Natural killer cell (primary cell): Measurements from ENCODE around the gene EPHB1. TPM values are rescaled to one million over a fixed set of nuclear protein-coding genes. Genes with fewer than 3 reads are reported as not detected.

ENCODE experiments used
- ATAC-seq, 3 donors: fragments of 150-1000 bp in 2 of 3; fragments of 200-7000 bp in 1 of 3; cut with Tn5 transposase; 1 replicate in 1 of 3; 2 replicates in 2 of 3; pipeline ENCODE4 v1.10.0; 2021; ENCODE audit warnings: mild to moderate bottlenecking in 2 of 3, moderate library complexity in 2 of 3
- DNase-seq, 2 donors: peaks; one replicate each; pipeline versions ENCODE4 v3.0.0 to v3.0.0-alpha.2; 2013 to 2021; ENCODE audit warnings: mixed read lengths in 1 of 2
- H3K27ac ChIP-seq: one replicate; pipeline ENCODE4 v1.5.1; 2013; ENCODE audit warnings: mild to moderate bottlenecking, low read length
- H3K27me3 ChIP-seq: one replicate; pipeline ENCODE4 v1.6.1; 2013; ENCODE audit warnings: low read length; ENCODE audit not compliant: control insufficient read depth, insufficient read depth
- H3K36me3 ChIP-seq: one replicate; pipeline ENCODE4 v1.6.1; 2013; ENCODE audit warnings: low read length; ENCODE audit not compliant: control insufficient read depth, insufficient read depth
- H3K4me1 ChIP-seq: one replicate; pipeline ENCODE4 v1.6.1; 2013; ENCODE audit warnings: low read length; ENCODE audit not compliant: control insufficient read depth, insufficient read depth
- H3K4me3 ChIP-seq: one replicate; pipeline ENCODE4 v1.5.1; 2013; ENCODE audit warnings: low read length
- H3K9me3 ChIP-seq: one replicate; pipeline ENCODE4 v1.6.1; 2013; ENCODE audit warnings: low read length; ENCODE audit not compliant: control insufficient read depth, insufficient read depth
- H3K27ac Mint-ChIP-seq, 2 donors: one replicate each; pipeline ENCODE4 v1.8.0; 2022; ENCODE audit warnings: mild to moderate bottlenecking in 2 of 2, mixed read lengths in 2 of 2, moderate library complexity in 1 of 2
- H3K27me3 Mint-ChIP-seq, 2 donors: one replicate each; pipeline ENCODE4 v1.8.0; 2022; ENCODE audit warnings: low read depth in 2 of 2, mixed read lengths in 2 of 2
- H3K36me3 Mint-ChIP-seq: one replicate; pipeline ENCODE4 v1.8.0; 2022; ENCODE audit warnings: mixed read lengths
- H3K4me1 Mint-ChIP-seq, 2 donors: one replicate each; pipeline ENCODE4 v1.8.0; 2022; ENCODE audit warnings: mixed read lengths in 2 of 2
- H3K4me3 Mint-ChIP-seq: one replicate; pipeline ENCODE4 v1.8.0; 2022; ENCODE audit warnings: mild to moderate bottlenecking, moderate library complexity, mixed read lengths
- H3K9me3 Mint-ChIP-seq, 2 donors: one replicate each; pipeline ENCODE4 v1.8.0; 2022; ENCODE audit warnings: mixed read lengths in 2 of 2
- CTCF ChIP-seq: fragments of 200-600 bp; IDR thresholded peaks from one replicate; pipeline ENCODE4 v1.8.0; 2022; ENCODE audit warnings: antibody characterized with exemption
- WGBS: methylation state at CpG from one replicate; pipeline ENCODE4 v1.1.7; 2013; ENCODE audit warnings: missing lambda C conversion rate; ENCODE audit not compliant: insufficient coverage; 5-methylcytosine and 5-hydroxymethylcytosine counted together
- intact Hi-C: fragments of 100-400 bp; cut with micrococcal nuclease; formaldehyde crosslinking; loops from one replicate; pipeline ENCODE4 v1.14.2; 2022
- total RNA-seq, 4 donors: library from RNA; stranded (reverse); fragments of 120-200 nt in 1 of 4; gene quantifications; one replicate each; pipeline versions ENCODE4 v1.2.3 to v1.2.4, GENCODE V29; 2013 to 2022

Gene EPHB1
- total RNA-seq, 3 donors from 2014 or later (not counting 1 experiment from before 2014, with no cell fraction given): 0.60 TPM; not detected in 2

GRCh38 chr3:134809427-134810051 is 14.5 kb downstream of the EPHB1 start:
- no peaks in the 10 kb centered on the region for H3K4me1 ChIP-seq
- intact Hi-C loops: no loop called here

GRCh38 chr3:134810052-134810435 is 15.0 kb downstream of the EPHB1 start:
- 43% methylated on average over 1 of the region's 2 CpGs for WGBS
- no peak for DNase-seq

More at GRCh38 chr3:134809427-134810051, 14.5 kb downstream of the EPHB1 start:
- Histone ChIP-seq H3K4me3 (no peak overlapping the region), H3K27ac (no peak overlapping the region), H3K9me3 (no peaks in the 10 kb centered on the region), H3K27me3 (no peaks in the 10 kb centered on the region), H3K36me3 (no peaks in the 10 kb centered on the region)
- no peaks in the 10 kb centered on the region for H3K36me3 Mint-ChIP-seq
- WGBS: 79% methylated on average over 5 of the region's 5 CpGs
- DNase-seq (no peak), ATAC-seq (no peak)
- H3K27me3 Mint-ChIP-seq: peaks cover 10 to 11% of the 10 kb centered on the region in 2 donors
- no peaks in the 10 kb centered on the region for H3K4me1 Mint-ChIP-seq
- TF ChIP-seq CTCF: no peak
- H3K9me3 Mint-ChIP-seq: no peaks in the 10 kb centered on the region
- H3K4me3 Mint-ChIP-seq: no peak overlapping the region
- no peak overlapping the region for H3K27ac Mint-ChIP-seq

GRCh38 chr3:134810850-134811249 is 15.8 kb downstream of the EPHB1 start:
- DNase-seq (no peak), ATAC-seq (no peak)
- Mint-ChIP-seq H3K4me1 (no peaks in the 10 kb centered on the region), H3K9me3 (no peaks in the 10 kb centered on the region), H3K4me3 (no peak overlapping the region), H3K36me3 (no peaks in the 10 kb centered on the region), H3K27ac (no peak overlapping the region), H3K27me3 (peaks cover 2 to 6% of the 10 kb centered on the region in 2 donors)
- no peak for TF ChIP-seq CTCF
- 93% methylated on average over 2 of the region's 2 CpGs for WGBS
- intact Hi-C loops: no loop called here
- Histone ChIP-seq H3K27me3 (no peaks in the 10 kb centered on the region), H3K4me3 (no peak overlapping the region), H3K9me3 (no peaks in the 10 kb centered on the region), H3K36me3 (no peaks in the 10 kb centered on the region), H3K27ac (no peak overlapping the region), H3K4me1 (no peaks in the 10 kb centered on the region)

More at GRCh38 chr3:134810052-134810435, 15.0 kb downstream of the EPHB1 start:
- Histone ChIP-seq H3K4me3 (no peak overlapping the region), H3K4me1 (no peaks in the 10 kb centered on the region), H3K9me3 (no peaks in the 10 kb centered on the region), H3K36me3 (no peaks in the 10 kb centered on the region), H3K27me3 (no peaks in the 10 kb centered on the region), H3K27ac (no peak overlapping the region)
- no peak for TF ChIP-seq CTCF
- Mint-ChIP-seq H3K4me3 (no peak overlapping the region), H3K9me3 (no peaks in the 10 kb centered on the region), H3K27me3 (peaks cover 7 to 11% of the 10 kb centered on the region in 2 donors), H3K4me1 (no peaks in the 10 kb centered on the region), H3K36me3 (no peaks in the 10 kb centered on the region), H3K27ac (no peak overlapping the region)
- intact Hi-C loops: no loop called here
- no peak for ATAC-seq

GRCh38 chr3:134813618-134814017 is 18.6 kb downstream of the EPHB1 start:
- ATAC-seq: no peak
- Histone ChIP-seq H3K9me3 (no peaks in the 10 kb centered on the region), H3K4me3 (no peak overlapping the region), H3K36me3 (no peaks in the 10 kb centered on the region), H3K27me3 (no peaks in the 10 kb centered on the region), H3K4me1 (no peaks in the 10 kb centered on the region), H3K27ac (no peak overlapping the region)
- H3K27ac Mint-ChIP-seq: no peak overlapping the region
- TF ChIP-seq CTCF: no peak
- H3K36me3 Mint-ChIP-seq: no peaks in the 10 kb centered on the region
- no peaks in the 10 kb centered on the region for H3K4me1 Mint-ChIP-seq
- H3K27me3 Mint-ChIP-seq: peaks cover 0 to 5% of the 10 kb centered on the region in 2 donors
- 29% methylated on average over 1 of the region's 1 CpG for WGBS
- no peak overlapping the region for H3K4me3 Mint-ChIP-seq
- no peak for DNase-seq
- H3K9me3 Mint-ChIP-seq: no peaks in the 10 kb centered on the region
- intact Hi-C loops: no loop called here
